Measurements from ENCODE around the gene SH3RF3. TPM values are rescaled to one million over a fixed set of nuclear protein-coding genes. Genes with fewer than 3 reads are reported as not detected.

The SH3RF3 gene
- total RNA-seq, 2 donors from 2014 or later = 1.3 to 2.5 TPM

GRCh38 chr2:109209412-109209811 lies 80.4 kb downstream of the SH3RF3 start:
- no peak for DNase-seq
- H3K9me3 ChIP-seq = no peaks in the 10 kb centered on the region
- H3K4me1 ChIP-seq = no peaks in the 10 kb centered on the region
- no peaks in the 10 kb centered on the region for H3K36me3 ChIP-seq
- no peaks in the 10 kb centered on the region for H3K27me3 ChIP-seq
- intact Hi-C loops (cut with DNase I) = no loop called here
- no peak for TF ChIP-seq CTCF (IDR thresholded peaks at IDR 0.05)
- no peak overlapping the region for H3K9ac ChIP-seq (ENCODE audit: low read depth in 2 of 2, low read length in 2 of 2)
- no peak overlapping the region for H3K4me3 ChIP-seq
- no peak overlapping the region for H3K27ac ChIP-seq

- no peak for TF ChIP-seq CTCF (IDR thresholded peaks at IDR 0.05)
- no peak for DNase-seq
- H3K27ac ChIP-seq = no peak overlapping the region
- no peaks in the 10 kb centered on the region for H3K36me3 ChIP-seq
- H3K9ac ChIP-seq (ENCODE audit: low read depth in 2 of 2, low read length in 2 of 2) = no peak overlapping the region
- intact Hi-C loops (cut with DNase I) = no loop called here
- H3K27me3 ChIP-seq = no peaks in the 10 kb centered on the region
- H3K9me3 ChIP-seq = no peaks in the 10 kb centered on the region
- H3K4me3 ChIP-seq = no peak overlapping the region
- no peaks in the 10 kb centered on the region for H3K4me1 ChIP-seq
These were observed 80.9 kb downstream of the SH3RF3 start for GRCh38 chr2:109209941-109210340.

GRCh38 chr2:109210431-109211200 lies 81.6 kb downstream of the SH3RF3 start:
- no peaks in the 10 kb centered on the region for H3K27me3 ChIP-seq

GRCh38 chr2:109211315-109211714 lies 82.3 kb downstream of the SH3RF3 start:
- TF ChIP-seq CTCF (IDR thresholded peaks at IDR 0.05) = no peak
- Histone ChIP-seq H3K4me1 (no peaks in the 10 kb centered on the region), H3K9me3 (no peaks in the 10 kb centered on the region), H3K27ac (no peak overlapping the region), H3K4me3 (no peak overlapping the region), H3K9ac (ENCODE audit: low read depth in 2 of 2, low read length in 2 of 2) (no peak overlapping the region), H3K27me3 (no peaks in the 10 kb centered on the region), H3K36me3 (no peaks in the 10 kb centered on the region)
- intact Hi-C loops (cut with DNase I) = no loop called here
- DNase-seq = no peak

More at GRCh38 chr2:109210431-109211200, 81.6 kb downstream of the SH3RF3 start:
- no peak for DNase-seq
- Histone ChIP-seq H3K4me1 (no peaks in the 10 kb centered on the region), H3K9ac (ENCODE audit: low read depth in 2 of 2, low read length in 2 of 2) (no peak overlapping the region), H3K27ac (no peak overlapping the region), H3K4me3 (no peak overlapping the region), H3K36me3 (no peaks in the 10 kb centered on the region), H3K9me3 (no peaks in the 10 kb centered on the region)
- no peak for TF ChIP-seq CTCF (IDR thresholded peaks at IDR 0.05)
- intact Hi-C loops (cut with DNase I) = no loop called here

- no peak for TF ChIP-seq CTCF (IDR thresholded peaks at IDR 0.05)
- no peak for DNase-seq
- Histone ChIP-seq H3K4me3 (no peak overlapping the region), H3K27me3 (no peaks in the 10 kb centered on the region), H3K4me1 (peaks cover 5% of the 10 kb centered on the region), H3K36me3 (no peaks in the 10 kb centered on the region), H3K27ac (no peak overlapping the region), H3K9ac (ENCODE audit: low read depth in 2 of 2, low read length in 2 of 2) (no peak overlapping the region), H3K9me3 (no peaks in the 10 kb centered on the region)
- intact Hi-C loops (cut with DNase I) = no loop called here
These were observed 84.0 kb downstream of the SH3RF3 start for GRCh38 chr2:109212836-109213563.
